HG03354 (cell line): Measurements from ENCODE around the gene EYA2.

Experiments used
- ATAC-seq: cut with Tn5 transposase; IDR thresholded peaks from one replicate; pipeline ENCODE4 v1.9.1; 2021; ENCODE audit warnings: mild to moderate bottlenecking; ENCODE audit not compliant: unreplicated experiment, poor library complexity, severe bottlenecking

The EYA2 gene

GRCh38 chr20:47206962-47207641 is 312.5 kb downstream of the EYA2 start:
- ATAC-seq: no peak

- no peak for ATAC-seq
Measured at GRCh38 chr20:47208534-47209174, 314.0 kb downstream of the EYA2 start.

GRCh38 chr20:47209982-47210381 is 315.3 kb downstream of the EYA2 start:
- ATAC-seq: no peak

- no peak for ATAC-seq
Measured at GRCh38 chr20:47210470-47210869, 315.8 kb downstream of the EYA2 start.

GRCh38 chr20:47211036-47211435 is 316.4 kb downstream of the EYA2 start:
- no peak for ATAC-seq

- no peak for ATAC-seq
Measured at GRCh38 chr20:47212606-47213207, 318.1 kb downstream of the EYA2 start.

- no peak for ATAC-seq
Measured at GRCh38 chr20:47213966-47214365, 319.3 kb downstream of the EYA2 start.

- no peak for ATAC-seq
Measured at GRCh38 chr20:47215653-47216397, 321.2 kb downstream of the EYA2 start.

GRCh38 chr20:47216819-47217410 is 322.3 kb downstream of the EYA2 start:
- no peak for ATAC-seq

GRCh38 chr20:47217482-47218446 is 323.1 kb downstream of the EYA2 start:
- no peak for ATAC-seq

- ATAC-seq: no peak
Measured at GRCh38 chr20:47220161-47220582, 325.5 kb downstream of the EYA2 start.

- no peak for ATAC-seq
Measured at GRCh38 chr20:47221036-47221625, 326.5 kb downstream of the EYA2 start.

GRCh38 chr20:47222468-47223119 is 328.0 kb downstream of the EYA2 start:
- ATAC-seq: no peak

GRCh38 chr20:47223896-47224295 is 329.3 kb downstream of the EYA2 start:
- ATAC-seq: no peak

- ATAC-seq: no peak
Measured at GRCh38 chr20:47224300-47224791, 329.7 kb downstream of the EYA2 start.

GRCh38 chr20:47224857-47225256 is 330.2 kb downstream of the EYA2 start:
- ATAC-seq: no peak

GRCh38 chr20:47225458-47225857 is 330.8 kb downstream of the EYA2 start:
- ATAC-seq: no peak

- ATAC-seq: no peak
Measured at GRCh38 chr20:47227119-47227518, 332.5 kb downstream of the EYA2 start.
